ENCODE results near the gene SFI1.
"Not testable (repeated sequence)": the region's sequence is repeated elsewhere in the genome, so short reads cannot be mapped to it uniquely, and the experiment has no call there.

Gene SFI1

DNA sequence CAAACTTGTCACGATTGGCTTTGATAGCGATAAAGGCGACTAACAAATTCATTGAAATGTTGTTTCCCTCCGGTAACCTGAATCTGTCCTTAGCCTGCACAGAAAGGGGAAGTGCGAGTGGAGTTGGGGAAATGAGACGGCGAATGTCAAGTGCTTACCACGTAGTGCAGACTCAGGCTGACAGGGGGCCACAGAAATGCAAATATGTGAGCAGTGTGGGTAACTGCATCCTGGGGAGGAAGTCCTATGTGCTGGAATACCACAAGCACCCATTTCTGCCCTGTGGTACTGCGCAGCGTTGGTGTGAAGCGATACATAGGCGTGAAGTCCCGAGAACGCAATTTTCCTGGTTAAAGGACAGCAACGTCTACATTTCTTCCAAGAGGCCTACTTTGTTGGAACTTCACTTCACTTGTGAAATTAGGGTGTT, 5.8 kb upstream of the SFI1 start:
- in situ Hi-C loops (cut with MboI; ENCODE audit: low sequenced_read_pairs): no loop called here

DNA sequence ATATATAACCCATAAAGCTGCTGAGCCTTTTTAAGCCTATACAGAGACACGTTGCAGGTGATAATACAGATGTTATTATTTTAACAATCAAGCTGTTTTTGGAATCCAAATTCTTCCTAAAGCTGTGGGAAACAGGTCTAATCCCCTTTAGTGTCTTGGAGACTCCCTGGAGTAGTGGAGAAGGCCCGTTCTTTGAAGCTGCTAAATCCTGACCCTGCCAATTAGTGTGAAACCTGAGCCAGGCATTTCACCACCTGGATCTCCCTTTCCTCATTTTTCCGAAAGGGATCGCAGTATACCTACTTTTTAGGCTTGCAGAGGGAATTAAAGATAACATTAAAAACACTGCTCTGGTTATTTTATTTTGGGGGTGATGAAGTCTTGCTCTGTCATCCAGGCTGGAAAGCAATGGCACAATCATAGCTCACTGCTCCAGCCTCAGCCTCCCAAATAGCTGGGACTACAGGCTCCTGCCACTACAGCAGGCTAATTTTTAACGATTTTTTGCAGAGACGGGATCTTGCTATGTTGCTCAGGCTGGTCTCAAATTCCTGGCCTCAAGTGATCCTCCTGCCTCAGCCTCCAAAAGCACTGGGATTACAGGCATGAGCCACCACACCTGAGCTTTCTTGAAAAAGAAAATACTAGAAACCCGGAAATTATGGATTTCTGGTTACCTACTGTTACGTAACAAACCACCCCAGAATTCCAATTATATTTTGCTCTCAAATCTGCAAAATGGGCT, 4.9 kb upstream of the SFI1 start:
- in situ Hi-C loops (cut with MboI; ENCODE audit: low sequenced_read_pairs): no loop called here

DNA sequence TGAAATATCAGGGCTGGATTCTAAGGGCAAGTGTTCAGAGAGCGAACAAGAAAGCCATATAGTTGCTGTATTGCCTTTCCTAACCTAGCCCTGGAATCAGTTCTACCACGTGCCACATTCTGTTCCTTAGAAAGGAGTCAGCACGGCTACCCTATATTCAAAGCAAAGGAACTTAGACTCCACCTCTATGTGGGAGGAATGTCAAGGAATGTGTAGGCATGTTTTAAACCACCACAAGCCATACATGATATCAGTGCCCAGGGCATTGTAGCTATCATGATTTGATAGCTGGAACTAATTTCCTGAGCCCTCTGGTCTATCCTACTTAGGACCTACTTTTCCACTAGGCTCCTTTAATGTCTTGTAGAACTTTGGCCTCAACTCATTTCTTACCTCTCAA, 4.2 kb upstream of the SFI1 start:
- in situ Hi-C loops (cut with MboI; ENCODE audit: low sequenced_read_pairs): no loop called here

DNA sequence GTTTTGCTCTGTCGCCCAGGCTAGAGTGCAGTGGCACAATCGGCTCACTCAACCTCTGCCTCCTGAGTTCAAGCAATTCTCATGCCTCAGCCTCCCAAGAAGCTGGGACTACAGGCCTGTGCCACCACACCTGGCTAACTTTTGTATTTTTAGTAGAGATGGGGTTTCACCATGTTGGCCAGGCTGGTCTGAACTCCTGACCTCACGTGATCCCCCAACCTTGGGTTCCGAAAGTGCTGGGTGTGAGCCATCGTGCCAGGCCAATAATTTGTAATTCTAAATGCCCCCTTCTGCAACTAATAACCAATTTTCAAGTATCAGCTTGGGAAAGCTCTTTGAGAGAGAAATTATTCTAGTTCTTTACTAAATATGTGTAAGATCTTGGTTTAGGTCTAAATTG, 3.0 kb upstream of the SFI1 start:
- in situ Hi-C loops (cut with MboI; ENCODE audit: low sequenced_read_pairs): not testable (repeated sequence)

DNA sequence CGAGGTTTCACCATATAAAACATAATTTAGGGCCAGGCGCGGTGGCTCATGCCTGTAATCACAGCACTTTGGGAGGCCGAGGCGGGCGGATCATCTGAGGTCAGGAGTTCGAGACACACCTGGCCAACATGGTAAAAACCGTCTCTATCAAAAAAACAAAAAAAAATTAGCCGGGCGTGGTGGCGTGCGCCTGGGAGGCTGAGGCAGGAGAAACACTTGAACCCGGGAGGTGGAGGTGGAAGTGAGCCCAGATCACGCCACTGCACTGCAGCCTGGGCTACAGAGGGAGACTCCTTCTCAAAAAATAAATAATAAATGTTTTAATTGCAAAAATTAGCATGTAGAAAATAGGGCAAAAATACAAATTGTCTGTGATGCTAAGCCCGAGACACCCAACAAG, 993 bp upstream of the SFI1 start:
- in situ Hi-C loops (cut with MboI; ENCODE audit: low sequenced_read_pairs): no loop called here

DNA sequence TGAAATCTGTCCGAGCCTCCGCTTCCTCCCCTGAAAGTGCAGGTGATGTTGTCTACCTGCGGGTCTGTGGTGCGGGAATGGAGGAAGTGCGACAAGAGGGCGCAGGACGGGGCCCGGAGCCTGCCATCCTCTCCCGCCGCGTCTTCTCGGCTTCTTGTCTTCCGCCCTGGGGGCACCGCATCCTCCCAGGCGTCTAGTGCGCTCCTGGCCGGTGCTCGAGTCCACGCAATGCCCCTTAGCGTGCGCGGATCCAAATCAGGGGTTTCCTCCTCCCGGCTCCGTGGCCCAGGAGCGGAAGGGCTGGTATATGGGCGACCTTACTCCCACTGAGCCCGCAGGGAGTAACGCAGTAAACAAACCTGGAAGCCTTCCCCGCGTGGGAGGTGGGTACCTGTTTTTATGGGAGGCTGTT, 405 bp downstream of the SFI1 start:
- in situ Hi-C loops (cut with MboI; ENCODE audit: low sequenced_read_pairs): no loop called here

DNA sequence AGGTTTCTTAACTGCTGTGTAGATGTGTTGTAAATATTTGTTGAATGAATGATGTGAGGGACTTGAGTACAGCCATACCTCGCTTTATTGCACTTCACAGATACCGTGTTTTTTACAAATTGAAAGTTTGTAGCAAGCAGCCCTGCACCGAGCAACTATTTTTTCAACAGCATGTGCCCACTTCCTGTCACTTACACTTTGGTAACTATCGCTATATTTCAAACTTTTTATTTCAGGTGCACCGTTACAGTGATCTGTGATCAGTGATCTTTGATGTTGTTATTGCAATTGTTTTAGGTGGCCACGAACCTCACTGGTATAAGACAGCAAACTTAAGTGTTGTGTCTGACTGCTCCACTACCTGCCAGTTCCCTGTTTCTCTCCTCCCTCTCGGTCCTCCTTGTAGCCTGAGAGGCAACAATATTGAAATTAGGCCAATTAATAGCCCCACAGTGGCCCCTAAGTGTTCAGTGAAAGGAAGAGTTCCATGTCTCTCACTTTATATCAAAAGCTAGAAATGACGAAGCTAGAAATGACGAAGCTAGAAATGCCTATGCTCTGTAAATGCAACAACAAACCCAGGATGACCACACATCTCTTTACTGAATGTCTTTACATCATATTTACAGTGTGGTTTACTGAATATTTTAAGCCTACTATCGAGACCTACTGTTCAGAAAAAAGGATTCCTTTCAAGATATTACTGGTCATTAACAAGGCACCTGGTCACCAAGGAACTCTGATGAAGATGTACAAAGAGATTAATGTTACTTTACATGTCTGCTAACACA, 1.0 kb downstream of the SFI1 start:
- in situ Hi-C loops (cut with MboI; ENCODE audit: low sequenced_read_pairs): no loop called here

DNA sequence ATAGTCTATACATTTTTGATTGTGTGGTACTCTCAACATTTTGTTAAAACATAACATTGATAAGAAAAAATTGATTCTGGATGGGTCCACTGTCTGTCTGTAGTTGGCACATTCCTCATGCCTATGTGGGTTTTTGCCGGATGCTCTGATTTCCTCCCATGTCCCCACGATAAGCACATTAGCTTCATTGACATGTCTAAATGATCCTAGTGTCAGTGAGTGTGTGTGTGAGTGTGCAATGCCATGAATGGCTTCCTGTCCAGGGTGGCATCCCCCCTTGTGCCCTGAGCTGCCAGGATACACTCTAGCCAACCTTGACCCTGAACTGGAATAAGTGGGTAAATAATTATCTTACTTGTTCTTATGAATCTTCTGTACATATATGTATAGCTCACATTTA, 5.4 kb downstream of the SFI1 start:
- in situ Hi-C loops (cut with MboI; ENCODE audit: low sequenced_read_pairs): no loop called here

DNA sequence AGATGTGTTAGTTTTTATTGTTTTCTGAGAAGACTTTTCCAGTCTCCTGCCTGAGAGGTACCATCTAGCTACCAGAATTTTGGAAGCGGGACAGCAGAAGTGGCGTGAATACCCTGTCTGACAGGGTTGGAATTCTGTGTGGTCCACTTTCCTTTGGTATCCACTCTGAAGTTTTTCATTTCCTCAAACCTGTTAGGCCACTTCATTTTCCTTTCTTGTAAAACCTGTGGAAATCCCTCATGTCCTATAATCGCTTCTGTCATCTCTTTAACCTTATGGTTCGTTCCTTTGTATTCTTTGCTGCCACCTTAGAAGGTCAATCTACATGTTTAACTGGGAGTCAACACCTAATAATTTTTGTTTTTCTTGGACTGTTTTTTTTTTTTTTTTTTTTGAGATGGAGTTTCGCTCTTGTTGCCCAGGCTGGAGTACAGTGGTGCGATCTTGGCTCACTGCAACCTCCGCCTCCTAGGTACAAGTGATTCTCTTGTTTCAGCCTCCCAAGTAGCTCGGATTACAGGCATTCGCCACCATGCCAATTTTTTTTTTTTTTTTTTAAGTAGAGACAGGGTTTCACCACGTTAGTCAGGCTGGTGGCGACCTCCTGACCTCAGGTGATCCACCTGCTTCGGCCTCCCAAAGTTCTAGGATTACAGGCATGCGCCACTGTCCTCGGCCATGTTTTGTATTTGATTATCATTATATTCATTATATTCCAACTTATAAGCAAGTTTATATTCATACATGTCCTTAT, 7.1 kb downstream of the SFI1 start:
- in situ Hi-C loops (cut with MboI; ENCODE audit: low sequenced_read_pairs): no loop called here

DNA sequence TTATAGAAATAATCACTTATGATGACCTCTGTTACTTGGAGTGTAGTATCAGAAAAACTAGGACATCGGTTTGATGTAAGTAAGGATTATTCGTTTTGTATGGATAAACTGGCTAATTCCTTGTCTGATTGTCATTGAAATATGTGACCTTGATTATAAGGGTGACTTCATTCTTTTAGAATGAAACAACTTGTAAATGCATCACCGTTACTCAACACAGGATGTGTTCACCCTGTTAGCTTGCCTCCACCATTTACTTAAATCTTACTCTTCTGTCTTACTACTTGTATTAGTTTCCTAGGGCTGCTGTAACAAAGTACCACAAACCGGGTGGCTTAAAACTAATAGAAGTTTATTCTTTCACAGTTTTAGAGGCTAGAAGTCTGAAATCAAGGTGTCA, 7.9 kb downstream of the SFI1 start:
- in situ Hi-C loops (cut with MboI; ENCODE audit: low sequenced_read_pairs): no loop called here

DNA sequence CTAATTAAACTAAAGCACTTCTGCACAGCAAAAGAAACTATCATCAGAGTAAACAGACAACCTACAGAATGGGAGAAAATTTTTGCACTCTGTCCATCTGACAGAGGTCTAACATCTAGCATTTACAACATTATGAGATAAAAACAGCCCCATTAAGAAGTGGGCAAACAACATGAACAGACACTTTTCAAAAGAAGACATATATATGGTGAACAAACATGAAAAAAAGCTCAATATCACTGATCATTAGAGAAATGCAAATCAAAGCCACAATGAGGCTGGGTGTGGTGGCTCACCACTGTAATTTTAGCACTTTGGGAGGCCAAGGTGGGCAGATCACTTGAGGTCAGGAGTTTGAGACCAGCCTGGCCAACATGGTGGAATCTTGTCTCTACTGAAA, 11.2 kb downstream of the SFI1 start:
- in situ Hi-C loops (cut with MboI; ENCODE audit: low sequenced_read_pairs): not testable (repeated sequence)

DNA sequence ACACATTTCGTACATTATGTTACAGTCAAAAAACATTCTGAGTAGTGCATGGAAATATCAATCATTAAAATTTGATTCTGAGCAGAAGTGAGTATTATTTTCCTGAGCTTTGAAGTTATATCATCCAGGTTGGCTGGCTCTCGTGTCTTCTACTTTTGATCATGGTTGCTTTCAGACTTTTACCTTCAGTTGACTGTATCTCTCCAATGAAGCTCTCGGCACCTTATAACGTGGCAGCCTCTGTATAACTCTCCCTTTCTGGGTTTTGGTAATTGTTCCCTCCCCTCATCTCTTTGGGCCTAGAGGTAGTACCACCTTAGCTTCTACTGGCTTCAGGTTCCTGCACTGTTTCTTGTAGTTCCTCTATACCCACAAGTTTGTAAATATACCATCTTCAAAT, 12.2 kb downstream of the SFI1 start:
- in situ Hi-C loops (cut with MboI; ENCODE audit: low sequenced_read_pairs): no loop called here

DNA sequence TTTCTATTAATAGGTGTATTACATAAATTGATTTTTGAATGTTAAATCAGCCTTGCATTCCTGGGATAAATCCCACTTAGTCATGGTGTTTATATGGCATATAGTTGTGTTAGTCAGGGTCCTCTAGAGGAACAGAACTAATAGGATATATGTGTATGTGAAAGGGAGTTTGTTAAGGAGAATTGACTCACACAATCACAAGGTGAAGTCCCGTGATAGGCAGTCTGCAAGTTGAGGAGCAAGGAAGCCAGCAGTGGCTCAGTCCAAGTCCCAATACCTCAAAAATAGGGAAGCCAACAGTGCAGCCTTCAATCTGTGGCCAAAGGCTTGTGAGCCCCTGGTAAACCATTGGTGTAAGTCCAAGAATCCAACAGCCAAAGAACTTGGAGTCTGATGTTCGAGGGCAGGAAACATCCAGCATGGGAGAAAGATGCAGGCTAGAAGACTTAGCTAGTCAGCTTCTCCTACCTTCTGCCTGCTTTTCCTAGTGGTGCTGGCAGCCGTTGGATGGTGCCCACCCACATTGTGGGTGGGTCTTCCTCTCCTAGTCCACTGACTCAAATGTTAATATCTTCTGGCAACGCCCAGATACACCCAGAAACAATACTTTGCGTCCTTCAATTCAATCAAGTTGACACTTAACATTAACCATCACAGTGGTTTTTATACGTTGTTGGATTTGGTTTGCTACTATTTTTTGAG, 12.9 kb downstream of the SFI1 start:
- in situ Hi-C loops (cut with MboI; ENCODE audit: low sequenced_read_pairs): no loop called here

DNA sequence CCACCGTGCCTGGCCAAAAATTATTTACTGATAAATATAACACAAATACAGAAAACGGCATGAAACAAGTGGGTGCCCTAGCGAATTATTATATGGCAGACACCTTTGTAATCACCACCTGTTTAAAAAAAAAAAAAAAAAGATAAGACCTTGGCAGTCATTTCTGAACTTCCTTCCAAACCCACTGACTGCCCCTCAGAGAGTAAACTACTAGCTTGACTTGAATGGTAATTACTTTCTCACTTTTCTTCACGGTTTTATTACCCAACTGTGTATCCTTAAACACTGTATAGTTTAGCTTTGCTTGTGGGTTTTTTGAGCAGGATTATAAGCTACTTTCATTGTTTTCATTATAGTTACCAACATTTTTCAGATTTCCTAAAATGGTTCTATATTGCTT, 23.7 kb downstream of the SFI1 start:
- in situ Hi-C loops (cut with MboI; ENCODE audit: low sequenced_read_pairs): no loop called here

DNA sequence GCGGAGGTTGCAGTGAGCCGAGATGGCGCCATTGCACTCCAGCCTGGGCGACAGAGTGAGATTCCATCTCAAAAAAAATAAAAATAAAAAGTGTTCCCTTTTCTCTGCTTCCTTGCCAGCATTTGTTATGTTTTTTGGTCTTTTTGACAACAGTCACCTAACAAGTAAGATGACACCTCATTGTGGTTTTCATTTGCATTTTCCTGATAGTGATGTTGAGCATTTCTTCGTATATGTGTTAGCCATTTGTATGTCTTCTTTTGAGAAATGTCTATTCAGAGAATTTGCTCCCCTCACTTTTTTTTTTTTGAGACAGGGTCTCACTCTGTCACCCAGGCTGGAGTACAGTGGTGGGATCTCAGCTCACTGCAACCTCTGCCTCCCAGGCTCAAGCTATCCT, 27.8 kb downstream of the SFI1 start:
- in situ Hi-C loops (cut with MboI; ENCODE audit: low sequenced_read_pairs): not testable (repeated sequence)

DNA sequence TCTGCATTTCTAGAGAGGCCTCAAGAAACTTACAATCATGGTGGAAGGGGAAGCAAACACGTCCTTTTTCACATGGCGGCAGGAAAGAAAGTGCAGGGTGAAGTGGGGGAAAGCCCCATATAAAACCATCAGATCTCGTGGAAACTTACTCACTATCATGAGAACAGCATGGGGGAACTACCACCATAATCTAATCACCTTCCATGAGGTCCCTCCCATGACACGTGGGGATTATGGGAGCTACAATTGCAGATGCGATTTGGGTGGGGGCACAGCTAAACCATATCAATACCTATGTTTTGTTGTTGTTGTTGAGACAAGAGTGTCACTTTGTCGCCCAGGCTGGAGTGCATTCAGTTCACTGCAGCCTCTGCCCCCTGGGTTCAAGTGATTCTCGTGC, 29.9 kb downstream of the SFI1 start:
- in situ Hi-C loops (cut with MboI; ENCODE audit: low sequenced_read_pairs): no loop called here

DNA sequence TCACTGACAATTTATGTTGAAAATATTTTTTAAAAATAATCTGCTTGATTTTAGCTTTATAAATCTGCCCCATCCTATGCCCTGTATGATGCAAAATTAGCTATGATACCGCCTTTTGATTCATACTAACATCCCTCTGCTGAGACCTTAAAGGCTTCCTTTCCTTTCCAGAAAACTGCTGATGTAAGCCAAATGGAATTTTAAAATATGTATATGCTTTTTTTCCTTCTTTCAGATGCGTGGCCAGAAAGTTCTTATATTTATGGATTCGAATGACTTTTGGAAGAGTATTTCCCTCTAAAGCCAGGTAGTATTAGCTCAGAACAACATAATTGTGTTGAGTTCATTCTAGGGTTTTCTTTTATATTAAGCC, 34.5 kb downstream of the SFI1 start:
- in situ Hi-C loops (cut with MboI; ENCODE audit: low sequenced_read_pairs): no loop called here

DNA sequence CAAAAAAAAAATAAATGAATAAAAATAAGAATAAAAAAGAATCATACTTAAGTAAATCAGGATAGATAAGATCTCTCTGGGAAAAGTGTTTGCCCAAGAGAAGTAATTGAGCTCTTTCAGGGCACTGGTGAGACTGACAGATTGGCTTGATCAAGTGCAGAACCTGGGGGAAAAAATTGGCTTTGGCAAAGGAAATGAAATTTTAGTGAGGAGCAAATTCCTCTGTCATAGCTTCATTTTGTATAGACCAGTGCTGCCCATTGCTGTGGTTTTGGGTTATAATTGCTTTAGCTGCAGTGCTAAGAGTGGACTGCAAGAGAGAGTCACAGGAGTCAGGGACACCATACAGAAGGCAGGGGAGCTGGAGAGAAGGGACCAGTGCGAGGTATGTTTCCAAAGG, 35.7 kb downstream of the SFI1 start:
- in situ Hi-C loops (cut with MboI; ENCODE audit: low sequenced_read_pairs): no loop called here

DNA sequence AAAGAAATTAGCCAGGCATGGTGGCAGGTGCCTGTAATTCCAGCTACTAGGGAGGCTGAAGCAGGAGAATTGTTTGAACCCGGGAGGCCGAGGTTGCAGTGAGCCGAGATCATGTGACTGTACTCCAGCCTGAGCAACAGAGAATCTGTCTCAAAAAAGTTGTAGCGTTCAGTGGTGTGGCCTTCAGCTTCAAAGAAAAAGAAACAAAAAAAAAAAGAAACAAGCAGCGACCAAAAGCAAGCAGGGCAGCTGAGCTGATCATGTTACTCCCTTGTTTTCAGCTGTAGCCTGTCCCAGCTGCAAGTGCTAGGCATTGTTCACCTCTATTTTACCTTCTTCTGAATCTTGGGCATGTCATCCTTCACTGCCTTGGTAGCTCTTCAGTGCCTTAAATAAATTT, 37.0 kb downstream of the SFI1 start:
- in situ Hi-C loops (cut with MboI; ENCODE audit: low sequenced_read_pairs): no loop called here

DNA sequence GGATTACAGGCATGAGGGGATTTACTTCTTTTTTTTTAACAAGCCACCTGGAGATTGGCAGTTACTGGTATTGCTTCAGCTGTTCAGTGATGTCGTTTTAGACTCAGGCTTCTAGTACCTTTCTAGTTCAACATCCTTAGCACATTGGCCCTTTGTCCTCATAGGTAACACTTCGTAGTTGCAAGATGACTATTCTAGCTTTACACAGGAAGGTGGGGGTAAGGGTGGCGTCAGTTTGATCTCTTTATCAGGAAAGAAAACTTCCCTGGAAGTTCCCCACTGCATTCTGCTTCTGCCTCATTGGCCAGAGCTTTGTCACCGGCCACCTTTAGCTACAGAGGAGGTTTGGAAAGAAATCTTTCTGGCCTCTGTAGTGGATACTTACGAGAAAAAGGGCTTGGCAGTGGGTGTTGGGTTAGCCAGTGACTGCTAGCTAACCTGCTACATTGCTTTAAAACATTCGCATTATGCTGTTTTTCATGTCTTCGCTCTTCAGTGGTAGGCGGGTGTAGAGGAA, 40.7 kb downstream of the SFI1 start:
- in situ Hi-C loops (cut with MboI; ENCODE audit: low sequenced_read_pairs): no loop called here

DNA sequence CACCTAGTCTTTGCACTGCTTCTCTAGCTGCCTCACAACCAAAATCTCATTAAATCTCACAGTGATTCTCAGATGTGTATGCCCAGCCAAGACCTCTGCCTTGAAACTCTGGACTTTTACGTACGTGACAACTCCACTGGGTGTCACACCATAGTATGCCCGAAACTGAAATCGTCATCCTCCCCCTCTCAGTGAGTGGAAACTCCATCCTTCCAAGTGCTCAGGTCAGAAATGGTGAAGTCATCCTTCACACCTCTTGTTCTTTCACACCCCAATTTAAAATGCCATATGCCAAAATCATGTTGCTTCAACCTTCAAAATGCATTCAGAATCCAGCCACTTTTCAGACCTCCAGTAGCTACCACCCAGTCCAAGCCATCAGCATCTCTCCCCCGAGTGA, 42.5 kb downstream of the SFI1 start:
- in situ Hi-C loops (cut with MboI; ENCODE audit: low sequenced_read_pairs): no loop called here

Data from HL-60/S4 (cell line).